Motor neuron (in vitro differentiated cells): ENCODE data around the gene CD276. TPM values are rescaled to one million over a fixed set of nuclear protein-coding genes. Genes with fewer than 3 reads are reported as not detected.

Experiments used
- ATAC-seq, 8 experiments: fragments of 200-7000 bp; cut with Tn5 transposase; replicated peaks in 6 of 8; 2 replicates each; pipeline ENCODE4 v1.8.0; 2021; ENCODE audit warnings: mild to moderate bottlenecking in 8 of 8, moderate library complexity in 8 of 8
- H3K27ac ChIP-seq, 2 donors: fragments of 250-450 bp; sonication (Bioruptor Pico); 2 replicates each; pipeline ENCODE4 v1.9.0; 2021; ENCODE audit warnings: antibody characterized with exemption in 2 of 2, mild to moderate bottlenecking in 2 of 2, moderate library complexity in 1 of 2
- H3K4me1 ChIP-seq, 2 donors: fragments of 250-450 bp; sonication (Bioruptor Pico); replicated peaks in 1 of 2; 2 replicates each; pipeline ENCODE4 v1.6.1; 2021; ENCODE audit warnings: antibody characterized with exemption in 2 of 2, mild to moderate bottlenecking in 2 of 2, moderate library complexity in 1 of 2
- H3K4me3 ChIP-seq, 5 donors: fragments of 250-450 bp; sonication (Bioruptor Pico); 2 replicates each; pipeline ENCODE4 v1.9.0; 2021; ENCODE audit warnings: antibody characterized with exemption in 5 of 5, mild to moderate bottlenecking in 5 of 5, moderate library complexity in 4 of 5
- WGBS, 10 experiments: fragments of 450-650 bp; shearing (Covaris generic); methylation state at CpG; one replicate each; pipeline ENCODE4 v1.0.0; 2022; 5-methylcytosine and 5-hydroxymethylcytosine counted together
- in situ Hi-C, 9 experiments: fragments of 400-800 bp; cut with MboI; loops; one replicate each; pipeline ENCODE4 v1.15.0; 2021; ENCODE audit warnings: low sequenced_read_pairs in 9 of 9, low pct_unique_long_range_greater_than_20kb in 2 of 9; ENCODE audit not compliant: unreplicated experiment in 9 of 9
- total RNA-seq, 8 experiments: library from RNA; unstranded; fragments of 300-600 nt; gene quantifications; 2 replicates each; pipeline versions ENCODE4 v1.2.3 to v1.2.4, GENCODE V29; 2022

Gene CD276
- total RNA-seq, 8 experiments from 2014 or later: 28.0 to 105 (median 47.3) TPM

DNA sequence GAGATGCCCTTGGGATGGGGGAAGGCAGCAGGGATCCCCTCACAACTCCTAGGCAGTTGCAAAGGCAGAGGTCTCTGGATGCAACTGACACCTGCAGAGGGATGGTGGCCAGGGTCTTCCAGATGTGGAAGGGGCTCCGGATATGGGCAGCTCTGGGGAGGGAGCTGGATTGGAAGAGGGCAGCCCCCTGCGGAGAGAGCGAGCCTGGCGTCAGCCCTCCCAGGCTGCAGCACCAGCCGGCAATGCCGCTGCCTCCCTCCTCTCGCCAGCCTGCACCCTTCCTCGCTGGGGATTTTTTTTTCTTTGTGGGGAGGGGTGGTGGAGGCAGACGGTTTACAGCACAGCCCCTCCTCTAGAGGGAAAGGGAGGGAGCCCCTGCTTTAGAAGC lies 67.3 kb downstream of the CD276 start:
- peak in 5 of 8 experiments; percentile 52 to 71 (median 61) for ATAC-seq
- H3K4me1 ChIP-seq: peaks cover 33% of the 10 kb centered on the region in 2 donors

DNA sequence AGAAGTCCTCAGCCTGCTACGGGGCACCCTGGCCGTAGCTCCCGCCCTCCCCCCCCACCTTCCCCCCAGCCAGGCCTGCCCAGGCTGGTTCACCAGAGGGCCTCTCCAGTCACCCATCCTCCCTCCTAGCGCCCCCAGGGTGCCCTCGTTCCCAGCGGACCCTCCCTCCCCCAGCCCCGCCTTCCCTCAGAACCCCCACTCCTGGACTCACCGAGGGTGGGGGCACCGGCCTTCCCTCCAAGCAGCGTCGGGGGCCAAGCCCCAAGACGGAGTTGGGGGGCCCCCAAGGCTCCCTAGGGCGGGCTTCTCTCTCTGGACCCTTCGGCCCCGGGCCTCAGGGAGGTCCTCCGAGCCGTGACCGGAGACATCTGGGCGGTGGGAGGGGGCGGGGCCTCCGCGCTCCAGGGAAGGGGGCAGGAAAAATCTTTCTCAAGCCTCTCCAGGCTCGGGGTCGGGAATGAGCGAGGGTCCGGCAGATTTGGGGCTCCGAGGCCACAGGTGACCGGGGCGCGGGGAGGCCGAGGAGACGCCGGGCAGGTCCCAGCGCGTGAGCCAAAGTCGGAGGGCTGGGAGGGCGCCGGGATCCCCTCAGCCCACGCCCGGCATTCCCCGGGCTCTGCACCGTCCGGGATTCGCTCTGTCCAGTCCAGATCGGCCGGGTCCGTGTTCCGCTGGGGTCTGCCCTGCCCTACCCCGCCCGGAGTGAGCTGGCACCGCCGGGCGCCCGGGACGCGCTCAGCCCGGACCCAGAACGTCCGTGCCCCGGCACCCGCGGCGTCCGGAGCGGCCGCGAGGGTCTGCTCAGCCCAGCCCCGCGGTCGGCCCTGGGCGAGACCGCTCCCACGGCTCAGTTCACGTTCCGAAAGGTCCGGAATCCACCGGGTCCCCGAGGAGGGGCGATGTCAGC lies 68.0 kb downstream of the CD276 start:
- H3K27ac ChIP-seq: peak overlapping the region; percentile 70 to 77
- in situ Hi-C loops: no loop called here
- H3K4me3 ChIP-seq: peak overlapping the region; percentile 59 to 97 (median 64)
- 0 to 3% methylated on average over 6 to 14 of the region's 79 CpGs; no CpG with 5 or more reads in 8 of the 10 experiments for whole genome bisulfite sequencing, 10 experiments
- ATAC-seq: peak; percentile 32 to 62 (median 50)
- H3K4me1 ChIP-seq: peaks cover 31% of the 10 kb centered on the region in 2 donors

More for the DNA sequence above, 67.3 kb downstream of the CD276 start:
- Histone ChIP-seq H3K27ac (peak overlapping the region in 1 of 2 donors; percentile 70), H3K4me3 (peak overlapping the region; percentile 59 to 97 (median 64))
- no CpG with 5 or more reads among the region's 9 CpGs for WGBS, 10 experiments
- in situ Hi-C loops: no loop called here

DNA sequence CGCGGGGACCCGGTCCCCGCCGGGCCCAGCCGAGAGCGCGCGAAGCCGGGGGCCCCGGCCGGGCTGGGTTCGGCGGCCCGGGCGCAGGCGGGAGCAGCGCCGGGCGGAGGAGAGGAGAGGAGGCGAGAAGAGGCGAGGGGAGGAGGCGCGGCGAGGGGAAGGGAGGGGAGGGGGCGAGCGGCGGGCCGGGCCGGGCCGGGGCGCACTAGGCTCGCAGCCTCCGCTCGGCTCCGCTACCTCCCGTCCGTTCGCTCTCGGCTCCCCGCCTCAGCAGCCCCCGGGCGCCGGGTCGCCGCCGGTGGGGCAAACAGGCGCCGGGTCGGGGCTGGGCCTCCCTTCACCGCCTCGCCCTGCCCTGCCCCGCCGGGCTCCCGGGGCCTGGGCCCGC lies 68.6 kb downstream of the CD276 start:
- ATAC-seq: peak; percentile 48 to 80 (median 71)
- in situ Hi-C loops: no loop called here
- H3K4me1 ChIP-seq: peaks cover 31% of the 10 kb centered on the region in 2 donors
- H3K4me3 ChIP-seq: peak overlapping the region; percentile 59 to 97 (median 64)
- no CpG with 5 or more reads among the region's 56 CpGs for WGBS, 10 experiments
- peak overlapping the region; percentile 70 to 77 for H3K27ac ChIP-seq

DNA sequence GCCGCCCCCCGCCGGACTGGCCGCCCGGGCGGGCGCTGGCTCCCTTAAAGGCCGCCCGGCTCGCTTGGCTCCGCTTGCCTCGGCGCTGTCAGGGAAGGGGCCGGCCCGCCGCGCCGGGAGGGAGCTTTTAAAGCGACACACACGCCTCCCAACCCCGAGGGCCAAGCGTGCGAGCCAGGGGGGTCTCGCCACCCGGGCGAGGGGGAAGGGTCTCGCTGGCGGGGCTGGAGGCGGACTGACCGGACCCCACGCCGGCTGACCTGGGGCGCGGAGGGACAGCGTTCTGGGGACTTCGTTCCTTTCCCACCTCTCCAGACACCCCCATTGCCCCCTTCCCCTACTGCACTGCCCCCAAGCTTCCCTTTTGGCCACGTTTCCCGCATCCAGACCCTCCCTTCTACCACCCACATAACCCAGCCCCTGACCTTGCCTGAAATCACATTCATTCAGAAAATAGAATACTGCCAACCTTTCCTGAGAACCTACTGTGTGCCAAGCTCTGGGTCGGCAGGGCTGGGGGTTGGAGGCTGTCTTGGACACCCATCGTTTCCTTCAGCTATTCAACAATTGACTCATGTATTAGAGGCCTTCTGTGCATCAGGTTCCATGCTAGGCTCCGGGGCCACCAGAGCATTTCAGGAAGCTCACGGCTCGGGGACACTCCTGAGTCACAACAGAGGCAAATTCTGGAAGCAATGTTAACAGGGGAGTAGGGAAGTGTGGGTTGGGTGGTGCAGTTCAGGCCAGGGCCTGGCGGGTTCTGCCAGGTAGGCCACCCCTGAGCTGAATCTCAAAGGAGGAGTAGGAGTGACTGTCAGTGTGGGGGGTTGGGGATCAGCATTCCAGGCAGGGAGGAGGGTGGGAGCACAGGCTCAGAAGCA lies 69.3 kb downstream of the CD276 start, which contains the start of gene INSYN1:
INSYN1 (minus strand) TSS at position 102 of the 881 bp plus-strand sequence. CDS start 2,221 bp downstream, outside the sequence.
- in situ Hi-C loops: no loop called here
- Histone ChIP-seq H3K4me3 (peak within 1 kb of the TSS; percentile 59 to 97 (median 64)), H3K27ac (peak within 1 kb of the TSS; percentile 70 to 77), H3K4me1 (peaks cover 24 to 27% of the 10 kb centered on the region in 2 donors)
- peak; percentile 47 to 81 (median 56) for ATAC-seq
- 20 to 100% (median 83%) methylated on average over 1 to 5 of the region's 44 CpGs; no CpG with 5 or more reads in 3 of the 10 experiments for WGBS, 10 experiments

DNA sequence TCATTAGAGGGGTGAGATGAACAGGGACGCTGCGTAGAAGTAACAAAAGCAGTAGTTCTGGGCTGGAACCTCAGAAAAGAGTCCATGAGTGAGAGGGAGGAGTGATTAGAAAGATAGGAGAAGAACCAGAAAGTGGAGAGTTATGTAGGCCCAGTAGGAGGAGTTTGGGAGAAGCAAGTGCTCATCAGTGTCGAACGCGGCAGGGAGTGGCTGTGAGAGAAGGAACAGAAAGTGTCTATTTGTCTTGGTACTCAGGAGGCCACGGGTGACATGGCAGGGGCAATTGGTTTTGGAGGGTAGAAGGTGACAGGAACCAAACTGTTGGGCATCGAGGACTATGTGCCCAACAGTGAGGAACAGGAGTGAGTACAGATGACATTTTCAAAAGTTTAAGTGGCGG lies 70.3 kb downstream of the CD276 start:
- in situ Hi-C loops: no loop called here
- no peak overlapping the region for H3K4me3 ChIP-seq
- peaks cover 17 to 20% of the 10 kb centered on the region in 2 donors for H3K4me1 ChIP-seq
- 36 to 100% (median 69%) methylated on average over 2 to 6 of the region's 8 CpGs for WGBS, 10 experiments
- ATAC-seq: no peak
- no peak overlapping the region for H3K27ac ChIP-seq

DNA sequence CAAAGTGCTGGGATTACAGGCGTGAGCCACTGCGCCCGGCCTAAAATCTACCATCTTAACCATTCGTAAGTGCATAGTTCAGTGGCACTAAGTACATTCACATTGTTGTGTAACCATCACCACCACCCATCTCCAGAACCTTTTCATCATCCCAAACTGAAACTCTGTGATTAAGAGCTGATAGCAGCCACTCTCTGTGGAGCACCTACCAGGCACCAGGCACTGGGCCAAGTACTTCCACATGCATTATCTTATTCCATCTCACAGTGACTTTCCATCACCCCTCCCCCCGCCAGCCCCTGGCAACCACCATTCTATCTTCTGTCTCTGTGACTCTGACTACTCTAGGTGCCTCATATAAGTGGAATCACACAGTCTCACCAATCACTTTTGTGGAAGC lies 71.3 kb downstream of the CD276 start:
- Histone ChIP-seq H3K4me1 (peaks cover 10 to 12% of the 10 kb centered on the region in 2 donors), H3K4me3 (no peak overlapping the region), H3K27ac (no peak overlapping the region)
- in situ Hi-C loops: no loop called here
- ATAC-seq: no peak
- WGBS, 10 experiments: 80 to 100% (median 100%) methylated on average over 1 of the region's 5 CpGs; no CpG with 5 or more reads in 6 of the 10 experiments

DNA sequence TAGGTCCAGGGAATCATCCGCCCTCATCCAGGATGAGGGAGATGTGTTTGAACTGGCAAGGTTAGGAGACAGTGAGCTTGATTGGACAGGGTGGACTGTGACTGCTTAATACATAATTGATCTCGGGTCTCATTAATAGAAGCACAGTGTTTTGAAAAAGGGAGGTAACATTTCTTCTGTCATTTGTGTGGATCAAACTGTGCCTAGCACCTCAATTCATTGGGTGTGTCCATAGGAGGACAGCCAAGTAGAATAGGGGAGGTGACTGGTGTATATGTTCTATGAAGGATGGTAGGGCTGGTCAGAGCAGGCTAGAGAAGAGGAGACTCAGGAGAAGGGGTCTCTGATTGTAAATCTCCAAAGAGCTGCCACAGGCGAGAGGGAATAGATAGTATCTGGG lies 71.8 kb downstream of the CD276 start:
- no peak overlapping the region for H3K27ac ChIP-seq
- in situ Hi-C loops: no loop called here
- H3K4me3 ChIP-seq: no peak overlapping the region
- H3K4me1 ChIP-seq: peaks cover 5 to 7% of the 10 kb centered on the region in 2 donors
- 51 to 100% (median 89%) methylated on average over 1 to 3 of the region's 3 CpGs; no CpG with 5 or more reads in 2 of the 10 experiments for WGBS, 10 experiments
- no peak for ATAC-seq

DNA sequence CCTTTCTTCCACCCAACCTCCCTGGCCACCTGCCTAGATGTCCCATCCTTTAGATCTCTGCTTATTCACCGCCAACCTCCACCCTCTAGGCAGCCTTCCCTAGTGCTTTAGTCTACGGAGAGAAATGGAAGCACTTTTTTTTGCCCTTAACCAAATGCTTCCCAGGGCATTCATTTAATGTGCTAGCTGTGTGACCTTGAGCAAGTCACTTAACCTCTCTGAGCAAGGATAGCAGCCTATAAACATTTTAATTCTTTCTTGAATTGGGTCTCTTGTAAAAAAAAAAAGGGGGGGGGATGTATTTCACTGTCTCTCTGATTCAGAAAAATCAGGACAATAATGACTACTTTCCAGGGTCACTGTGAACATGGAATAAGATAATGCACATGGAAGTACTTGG lies 72.2 kb downstream of the CD276 start:
- Histone ChIP-seq H3K4me1 (peaks cover under 1 to 3% of the 10 kb centered on the region in 2 donors), H3K27ac (no peak overlapping the region), H3K4me3 (no peak overlapping the region)
- no peak for ATAC-seq
- in situ Hi-C loops: no loop called here
- 40 to 85% (median 75%) methylated on average over 1 to 2 of the region's 2 CpGs; no CpG with 5 or more reads in 3 of the 10 experiments for WGBS, 10 experiments

DNA sequence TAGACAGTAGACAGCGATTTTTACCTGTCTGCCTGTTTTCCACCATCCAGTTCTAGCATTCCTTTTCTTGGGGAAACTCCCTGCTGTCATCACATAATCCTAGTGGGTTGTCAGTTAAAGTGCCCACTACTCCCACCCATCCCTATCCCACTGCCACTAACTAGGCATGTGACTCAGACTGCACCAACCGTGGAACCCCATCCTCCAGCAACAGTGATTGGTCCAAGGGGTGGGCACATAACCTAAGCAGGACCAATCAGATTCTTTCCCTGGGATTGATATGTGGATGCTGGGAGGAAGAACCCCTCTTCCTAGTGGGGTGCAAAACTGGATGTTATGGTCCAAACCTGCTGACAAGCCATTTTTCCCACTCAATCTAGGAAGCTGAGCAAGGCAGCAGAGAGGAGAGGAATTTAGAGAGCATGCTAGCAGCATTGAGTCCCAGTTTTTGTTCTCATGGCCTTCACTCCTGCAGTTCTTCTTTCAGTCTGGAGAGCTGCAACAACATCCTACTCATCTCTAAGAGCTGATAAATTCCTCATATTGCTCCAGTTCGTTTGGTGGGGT lies 72.8 kb downstream of the CD276 start:
- peaks cover 0 to 3% of the 10 kb centered on the region in 2 donors for H3K4me1 ChIP-seq
- peak in 1 of 8 experiments; percentile 15 for ATAC-seq
- in situ Hi-C loops: no loop called here
- H3K27ac ChIP-seq: no peak overlapping the region
- WGBS, 10 experiments: 14 to 80% (median 57%) methylated on average over 1 to 3 of the region's 3 CpGs; no CpG with 5 or more reads in 5 of the 10 experiments
- no peak overlapping the region for H3K4me3 ChIP-seq

DNA sequence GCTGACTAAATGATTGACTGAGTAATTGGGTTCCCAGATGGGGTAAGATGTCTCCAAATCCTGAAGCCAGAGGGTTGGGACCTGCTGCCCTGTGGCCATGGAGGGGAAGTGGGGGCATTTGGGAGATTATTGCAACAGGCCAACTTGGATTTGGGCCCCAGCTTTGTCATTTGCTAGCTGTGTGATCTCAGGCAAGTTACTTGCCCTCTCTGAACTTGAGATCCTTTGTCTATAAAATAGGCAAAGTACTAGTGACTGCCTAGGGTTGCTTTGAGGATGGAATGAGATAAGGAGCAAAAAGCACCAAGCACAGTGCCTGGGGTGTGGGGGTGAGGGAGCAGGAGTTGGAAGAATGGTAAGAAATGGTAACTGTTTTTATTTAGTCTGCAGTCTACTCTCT lies 73.4 kb downstream of the CD276 start:
- no peak for ATAC-seq
- Histone ChIP-seq H3K27ac (no peak overlapping the region), H3K4me3 (no peak overlapping the region), H3K4me1 (peaks cover 0 to 3% of the 10 kb centered on the region in 2 donors)
- in situ Hi-C loops: no loop called here

DNA sequence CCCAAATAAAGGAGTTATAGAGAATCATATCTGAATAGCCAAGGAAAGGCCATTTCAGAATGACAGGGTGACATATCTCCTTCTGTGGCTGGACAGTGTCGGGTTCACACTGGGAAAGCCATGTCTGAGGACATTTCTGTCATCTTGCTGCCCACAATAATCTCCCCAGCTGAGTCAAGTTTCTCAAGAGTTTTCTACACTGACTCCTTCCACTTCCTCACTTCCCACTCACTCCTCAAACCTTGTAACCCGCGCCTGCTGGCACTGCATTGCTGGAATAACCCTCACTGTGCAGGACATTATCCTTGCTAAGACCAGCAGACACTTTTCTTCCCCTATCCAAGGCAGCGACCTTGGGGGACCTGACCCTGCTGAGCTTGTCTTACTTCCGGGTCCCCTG lies 74.3 kb downstream of the CD276 start:
- Histone ChIP-seq H3K4me1 (peaks cover 0 to under 1% of the 10 kb centered on the region in 2 donors), H3K4me3 (no peak overlapping the region), H3K27ac (no peak overlapping the region)
- ATAC-seq: no peak
- in situ Hi-C loops: no loop called here
- 55 to 100% (median 72%) methylated on average over 1 to 4 of the region's 5 CpGs; no CpG with 5 or more reads in 3 of the 10 experiments for WGBS, 10 experiments
